Astrocyte (in vitro differentiated cells and primary cell): Measurements from ENCODE around the gene PARN. TPM values are rescaled to one million over a fixed set of nuclear protein-coding genes. Genes with fewer than 3 reads are reported as not detected.
"Not testable (repeated sequence)": the region's sequence is repeated elsewhere in the genome, so short reads cannot be mapped to it uniquely, and the experiment has no call there.

Source experiments
- DNase-seq: peaks from one replicate; pipeline ENCODE4 v3.0.0-alpha.2; 2010; ENCODE audit warnings: low read depth
- FAIRE-seq: peaks from 2 replicates; lab custom pipeline; 2011; peaks lifted over from hg19 to GRCh38; lab: Jason Lieb, UNC
- H2AFZ ChIP-seq: 2 replicates; pipeline ENCODE4 v1.6.0; 2012; ENCODE audit warnings: low read depth, low read length, inconsistent platforms
- H3K27ac ChIP-seq: 2 replicates; pipeline ENCODE4 v1.5.1; 2011; ENCODE audit warnings: low read depth, low read length, inconsistent platforms
- H3K27me3 ChIP-seq: 2 replicates; pipeline ENCODE4 v1.6.0; 2011; ENCODE audit warnings: low read length, inconsistent platforms; ENCODE audit not compliant: insufficient read depth
- H3K36me3 ChIP-seq: 2 replicates; pipeline ENCODE4 v1.5.1; 2011; ENCODE audit warnings: low read length, inconsistent platforms; ENCODE audit not compliant: insufficient read depth
- H3K4me1 ChIP-seq: 2 replicates; pipeline ENCODE4 v1.5.1; 2011; ENCODE audit warnings: low read length, inconsistent platforms; ENCODE audit not compliant: insufficient read depth
- H3K4me2 ChIP-seq: 2 replicates; pipeline ENCODE4 v1.6.0; 2012; ENCODE audit warnings: low read length, inconsistent platforms
- H3K4me3 ChIP-seq: 2 replicates; pipeline ENCODE4 v1.5.1; 2011; ENCODE audit warnings: low read depth, mild to moderate bottlenecking, low read length, inconsistent platforms; ENCODE audit not compliant: insufficient read depth
- H3K79me2 ChIP-seq: 2 replicates; pipeline ENCODE4 v1.6.0; 2012; ENCODE audit warnings: mild to moderate bottlenecking, low read length, inconsistent platforms; ENCODE audit not compliant: insufficient read depth
- H3K9ac ChIP-seq: 2 replicates; pipeline ENCODE4 v1.6.0; 2012; ENCODE audit warnings: mild to moderate bottlenecking, low read length, inconsistent platforms
- H3K9me3 ChIP-seq: 2 replicates; pipeline ENCODE4 v1.5.1; 2012; ENCODE audit warnings: low read depth, mild to moderate bottlenecking, low read length, inconsistent platforms; ENCODE audit not compliant: insufficient read depth
- H4K20me1 ChIP-seq: 2 replicates; pipeline ENCODE4 v1.6.0; 2012; ENCODE audit warnings: low read length, inconsistent platforms; ENCODE audit not compliant: insufficient read depth
- H3K27ac Mint-ChIP-seq: one replicate; pipeline ENCODE4 v1.8.0; 2021; ENCODE audit warnings: mild to moderate bottlenecking, mixed read lengths; ENCODE audit not compliant: unreplicated experiment
- H3K27me3 Mint-ChIP-seq: one replicate; pipeline ENCODE4 v1.8.0; 2021; ENCODE audit warnings: low read depth, mixed read lengths; ENCODE audit not compliant: unreplicated experiment
- H3K36me3 Mint-ChIP-seq: one replicate; pipeline ENCODE4 v1.8.0; 2021; ENCODE audit warnings: low read depth, mixed read lengths; ENCODE audit not compliant: unreplicated experiment
- H3K4me1 Mint-ChIP-seq: one replicate; pipeline ENCODE4 v1.8.0; 2021; ENCODE audit warnings: low read depth, mixed read lengths; ENCODE audit not compliant: unreplicated experiment
- H3K4me3 Mint-ChIP-seq: one replicate; pipeline ENCODE4 v1.8.0; 2021; ENCODE audit warnings: mild to moderate bottlenecking, moderate library complexity, mixed read lengths; ENCODE audit not compliant: unreplicated experiment
- H3K9me3 Mint-ChIP-seq: one replicate; pipeline ENCODE4 v1.8.0; 2021; ENCODE audit warnings: mild to moderate bottlenecking, mixed read lengths; ENCODE audit not compliant: unreplicated experiment
- CTCF ChIP-seq: IDR thresholded peaks from 2 replicates; pipeline ENCODE4 v1.5.1; 2011; ENCODE audit warnings: low read depth, mild to moderate bottlenecking, inconsistent platforms, low read length, moderate library complexity; ENCODE audit not compliant: insufficient read depth
- EZH2 ChIP-seq: IDR thresholded peaks from 2 replicates; pipeline ENCODE4 v1.6.1; 2012; ENCODE audit warnings: mild to moderate bottlenecking, low read length, inconsistent platforms; ENCODE audit not compliant: insufficient read depth
- total RNA-seq: library from RNA; stranded (reverse); gene quantifications from 2 replicates; pipeline ENCODE4 v1.2.1, GENCODE V29; 2021

PARN gene
- total RNA-seq, 1 donor from 2014 or later = 26.1 TPM

GRCh38 chr16:14445937-14446715 lies 183.9 kb downstream of the PARN start:
- Mint-ChIP-seq H3K4me1 (peaks cover 15% of the 10 kb centered on the region), H3K4me3 (no peak overlapping the region), H3K27me3 (no peaks in the 10 kb centered on the region), H3K9me3 (no peaks in the 10 kb centered on the region), H3K36me3 (no peaks in the 10 kb centered on the region), H3K27ac (no peak overlapping the region)
- Histone ChIP-seq H3K4me3 (no peak overlapping the region), H3K4me1 (no peaks in the 10 kb centered on the region), H3K79me2 (no peaks in the 10 kb centered on the region), H4K20me1 (no peaks in the 10 kb centered on the region), H3K27ac (no peak overlapping the region), H3K9ac (no peak overlapping the region), H3K27me3 (no peaks in the 10 kb centered on the region), H3K4me2 (no peak overlapping the region), H3K9me3 (no peaks in the 10 kb centered on the region), H3K36me3 (no peaks in the 10 kb centered on the region), H2AFZ (no peak overlapping the region)
- DNase-seq (no peak), FAIRE-seq (no peak)
- no peak for TF ChIP-seq EZH2
- no peak for TF ChIP-seq CTCF

GRCh38 chr16:14444979-14445810 lies 184.9 kb downstream of the PARN start:
- Histone ChIP-seq H3K4me3 (no peak overlapping the region), H3K27me3 (no peaks in the 10 kb centered on the region), H3K36me3 (no peaks in the 10 kb centered on the region), H3K9me3 (no peaks in the 10 kb centered on the region), H4K20me1 (no peaks in the 10 kb centered on the region), H3K79me2 (no peaks in the 10 kb centered on the region), H3K4me2 (no peak overlapping the region), H3K27ac (no peak overlapping the region), H3K9ac (no peak overlapping the region), H3K4me1 (no peaks in the 10 kb centered on the region), H2AFZ (no peak overlapping the region)
- peaks cover 15% of the 10 kb centered on the region for H3K4me1 Mint-ChIP-seq
- TF ChIP-seq EZH2 (no peak), CTCF (no peak)
- H3K36me3 Mint-ChIP-seq = peaks cover under 1% of the 10 kb centered on the region
- H3K4me3 Mint-ChIP-seq = no peak overlapping the region
- H3K27ac Mint-ChIP-seq = no peak overlapping the region
- DNase-seq = no peak
- no peaks in the 10 kb centered on the region for H3K27me3 Mint-ChIP-seq
- FAIRE-seq = no peak
- H3K9me3 Mint-ChIP-seq = no peaks in the 10 kb centered on the region

GRCh38 chr16:14441533-14441932 lies 188.5 kb downstream of the PARN start:
- H3K9me3 ChIP-seq, H3K27me3 ChIP-seq, H3K4me3 ChIP-seq, H3K9ac ChIP-seq, H3K79me2 ChIP-seq, H4K20me1 ChIP-seq, H3K9me3 Mint-ChIP-seq, H3K36me3 ChIP-seq, H3K27ac Mint-ChIP-seq, H3K4me1 ChIP-seq, H3K27ac ChIP-seq, FAIRE-seq, H3K27me3 Mint-ChIP-seq, H3K36me3 Mint-ChIP-seq, DNase-seq, H3K4me2 ChIP-seq, H3K4me3 Mint-ChIP-seq, H2AFZ ChIP-seq: not testable (repeated sequence)
- H3K4me1 Mint-ChIP-seq = peaks cover 12% of the 10 kb centered on the region
